Measurements from ENCODE around the gene CXCL13. TPM values are rescaled to one million over a fixed set of nuclear protein-coding genes. Genes with fewer than 3 reads are reported as not detected.

CXCL13 gene
- total RNA-seq, 1 experiment from 2014 or later, result not detected

DNA sequence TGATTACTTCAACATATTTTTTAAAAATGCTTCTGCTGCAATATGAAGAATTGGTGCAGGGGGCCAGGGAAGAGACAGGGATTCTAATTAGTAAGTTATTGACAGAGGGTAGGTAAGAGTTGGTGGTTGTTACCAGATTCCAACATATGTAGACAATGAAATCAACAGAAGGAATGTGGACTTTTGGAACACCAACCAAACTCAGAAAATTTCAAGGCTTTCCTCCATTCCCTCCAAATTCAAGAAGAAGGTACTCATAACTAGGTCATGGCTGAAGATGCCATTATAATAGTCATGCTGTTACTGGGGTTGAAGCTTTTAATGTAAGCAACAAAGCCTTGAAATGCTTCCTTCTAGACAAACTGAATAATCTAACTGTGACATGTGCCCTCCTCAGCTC lies 22.9 kb upstream of the CXCL13 start:
- no peak for ATAC-seq
- ChIA-PET POLR2A (no interaction called here), CTCF (interaction anchor here (0.7 kb wide), 1 partner anchor 18 kb away, joined by 3 read pairs; no protein-coding TSS in a partner anchor)
- Mint-ChIP-seq H3K27ac (no peak overlapping the region), H3K4me3 (no peak overlapping the region), H3K27me3 (ENCODE audit: low read depth) (no peaks in the 10 kb centered on the region), H3K36me3 (peaks cover 5% of the 10 kb centered on the region), H3K4me1 (no peaks in the 10 kb centered on the region), H3K9me3 (peaks cover 12% of the 10 kb centered on the region)
- TF ChIP-seq MYBL2 (CRISPR knock-in tag; IDR thresholded peaks at IDR 0.05) (no peak), PRRX2 (CRISPR knock-in tag; IDR thresholded peaks at IDR 0.05) (no peak), SMAD3 (CRISPR knock-in tag; IDR thresholded peaks at IDR 0.05; ENCODE audit: borderline replicate concordance) (no peak), ZNF121 (CRISPR knock-in tag; IDR thresholded peaks at IDR 0.05) (no peak), ZNF423 (CRISPR knock-in tag; IDR thresholded peaks at IDR 0.05) (no peak), TEAD4 (CRISPR knock-in tag; IDR thresholded peaks at IDR 0.05) (no peak), ZNF317 (CRISPR knock-in tag; IDR thresholded peaks at IDR 0.05; ENCODE audit: borderline replicate concordance, low read depth) (no peak), TCF7 (CRISPR knock-in tag; IDR thresholded peaks at IDR 0.05; ENCODE audit: low read depth) (no peak), ETV6 (CRISPR knock-in tag; IDR thresholded peaks at IDR 0.05) (no peak), JAZF1 (CRISPR knock-in tag; IDR thresholded peaks at IDR 0.05) (no peak), ESRRA (CRISPR knock-in tag; IDR thresholded peaks at IDR 0.05; ENCODE audit: borderline replicate concordance) (no peak), TEAD1 (CRISPR knock-in tag; IDR thresholded peaks at IDR 0.05) (no peak), ELF4 (CRISPR knock-in tag; IDR thresholded peaks at IDR 0.05; ENCODE audit: low read depth) (no peak)
- TF ChIP-seq, protein P1, sequence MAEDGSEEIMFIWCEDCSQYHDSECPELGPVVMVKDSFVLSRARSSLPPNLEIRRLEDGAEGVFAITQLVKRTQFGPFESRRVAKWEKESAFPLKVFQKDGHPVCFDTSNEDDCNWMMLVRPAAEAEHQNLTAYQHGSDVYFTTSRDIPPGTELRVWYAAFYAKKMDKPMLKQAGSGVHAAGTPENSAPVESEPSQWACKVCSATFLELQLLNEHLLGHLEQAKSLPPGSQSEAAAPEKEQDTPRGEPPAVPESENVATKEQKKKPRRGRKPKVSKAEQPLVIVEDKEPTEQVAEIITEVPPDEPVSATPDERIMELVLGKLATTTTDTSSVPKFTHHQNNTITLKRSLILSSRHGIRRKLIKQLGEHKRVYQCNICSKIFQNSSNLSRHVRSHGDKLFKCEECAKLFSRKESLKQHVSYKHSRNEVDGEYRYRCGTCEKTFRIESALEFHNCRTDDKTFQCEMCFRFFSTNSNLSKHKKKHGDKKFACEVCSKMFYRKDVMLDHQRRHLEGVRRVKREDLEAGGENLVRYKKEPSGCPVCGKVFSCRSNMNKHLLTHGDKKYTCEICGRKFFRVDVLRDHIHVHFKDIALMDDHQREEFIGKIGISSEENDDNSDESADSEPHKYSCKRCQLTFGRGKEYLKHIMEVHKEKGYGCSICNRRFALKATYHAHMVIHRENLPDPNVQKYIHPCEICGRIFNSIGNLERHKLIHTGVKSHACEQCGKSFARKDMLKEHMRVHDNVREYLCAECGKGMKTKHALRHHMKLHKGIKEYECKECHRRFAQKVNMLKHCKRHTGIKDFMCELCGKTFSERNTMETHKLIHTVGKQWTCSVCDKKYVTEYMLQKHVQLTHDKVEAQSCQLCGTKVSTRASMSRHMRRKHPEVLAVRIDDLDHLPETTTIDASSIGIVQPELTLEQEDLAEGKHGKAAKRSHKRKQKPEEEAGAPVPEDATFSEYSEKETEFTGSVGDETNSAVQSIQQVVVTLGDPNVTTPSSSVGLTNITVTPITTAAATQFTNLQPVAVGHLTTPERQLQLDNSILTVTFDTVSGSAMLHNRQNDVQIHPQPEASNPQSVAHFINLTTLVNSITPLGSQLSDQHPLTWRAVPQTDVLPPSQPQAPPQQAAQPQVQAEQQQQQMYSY (CRISPR knock-in tag; IDR thresholded peaks at IDR 0.05), result no peak
- TF ChIP-seq, protein P2, sequence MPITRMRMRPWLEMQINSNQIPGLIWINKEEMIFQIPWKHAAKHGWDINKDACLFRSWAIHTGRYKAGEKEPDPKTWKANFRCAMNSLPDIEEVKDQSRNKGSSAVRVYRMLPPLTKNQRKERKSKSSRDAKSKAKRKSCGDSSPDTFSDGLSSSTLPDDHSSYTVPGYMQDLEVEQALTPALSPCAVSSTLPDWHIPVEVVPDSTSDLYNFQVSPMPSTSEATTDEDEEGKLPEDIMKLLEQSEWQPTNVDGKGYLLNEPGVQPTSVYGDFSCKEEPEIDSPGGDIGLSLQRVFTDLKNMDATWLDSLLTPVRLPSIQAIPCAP (CRISPR knock-in tag; IDR thresholded peaks at IDR 0.05), result no peak
- DNase-seq (ENCODE audit: low spot score), result no peak

DNA sequence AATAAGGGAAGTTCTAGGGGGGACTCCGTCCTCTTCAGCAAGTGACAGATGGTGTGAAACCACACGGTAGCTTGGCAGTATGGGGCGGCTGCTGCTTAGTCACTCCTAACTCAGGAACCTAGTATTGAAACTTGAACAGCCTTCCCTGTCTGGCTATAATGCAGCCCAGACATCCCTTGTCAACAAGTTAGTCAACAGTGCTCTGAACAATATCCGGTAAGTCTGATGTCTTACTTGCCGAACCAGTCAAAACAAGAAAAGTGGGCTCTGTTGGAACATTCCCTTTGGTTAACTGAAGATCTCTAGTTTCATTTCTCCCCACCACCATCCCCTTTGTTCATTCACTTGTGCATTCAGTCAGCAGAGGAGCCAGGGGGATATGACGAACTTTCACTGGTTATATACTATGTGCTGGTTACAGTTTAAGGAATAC lies 18.7 kb upstream of the CXCL13 start:
- TF ChIP-seq, protein P3, sequence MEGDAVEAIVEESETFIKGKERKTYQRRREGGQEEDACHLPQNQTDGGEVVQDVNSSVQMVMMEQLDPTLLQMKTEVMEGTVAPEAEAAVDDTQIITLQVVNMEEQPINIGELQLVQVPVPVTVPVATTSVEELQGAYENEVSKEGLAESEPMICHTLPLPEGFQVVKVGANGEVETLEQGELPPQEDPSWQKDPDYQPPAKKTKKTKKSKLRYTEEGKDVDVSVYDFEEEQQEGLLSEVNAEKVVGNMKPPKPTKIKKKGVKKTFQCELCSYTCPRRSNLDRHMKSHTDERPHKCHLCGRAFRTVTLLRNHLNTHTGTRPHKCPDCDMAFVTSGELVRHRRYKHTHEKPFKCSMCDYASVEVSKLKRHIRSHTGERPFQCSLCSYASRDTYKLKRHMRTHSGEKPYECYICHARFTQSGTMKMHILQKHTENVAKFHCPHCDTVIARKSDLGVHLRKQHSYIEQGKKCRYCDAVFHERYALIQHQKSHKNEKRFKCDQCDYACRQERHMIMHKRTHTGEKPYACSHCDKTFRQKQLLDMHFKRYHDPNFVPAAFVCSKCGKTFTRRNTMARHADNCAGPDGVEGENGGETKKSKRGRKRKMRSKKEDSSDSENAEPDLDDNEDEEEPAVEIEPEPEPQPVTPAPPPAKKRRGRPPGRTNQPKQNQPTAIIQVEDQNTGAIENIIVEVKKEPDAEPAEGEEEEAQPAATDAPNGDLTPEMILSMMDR (IDR thresholded peaks at IDR 0.05), result no peak
- TF ChIP-seq MLX (CRISPR knock-in tag; IDR thresholded peaks at IDR 0.05), result no peak
- TF ChIP-seq ELF4 (CRISPR knock-in tag; IDR thresholded peaks at IDR 0.05; ENCODE audit: low read depth), result no peak
- TF ChIP-seq, protein P2 (CRISPR knock-in tag; IDR thresholded peaks at IDR 0.05), result no peak
- TF ChIP-seq CREB1 (CRISPR knock-in tag; IDR thresholded peaks at IDR 0.05), result no peak
- TF ChIP-seq ZNF671 (CRISPR knock-in tag; IDR thresholded peaks at IDR 0.05), result no peak
- no peak for TF ChIP-seq ZNF423 (CRISPR knock-in tag; IDR thresholded peaks at IDR 0.05)
- TF ChIP-seq USF2 (CRISPR knock-in tag; IDR thresholded peaks at IDR 0.05), result no peak
- TF ChIP-seq ZNF232 (CRISPR knock-in tag; IDR thresholded peaks at IDR 0.05), result no peak
- no peak for DNase-seq (ENCODE audit: low spot score)
- Mint-ChIP-seq H3K4me3 (no peak overlapping the region), H3K9me3 (0 out of 2 replicates have a peak, but pooled peaks cover 4% of the 10 kb centered on the region), H3K27ac (no peak overlapping the region), H3K27me3 (ENCODE audit: low read depth) (no peaks in the 10 kb centered on the region), H3K36me3 (no peaks in the 10 kb centered on the region), H3K4me1 (peaks cover 5% of the 10 kb centered on the region; the same call in 1 of the 2 replicates)
- ChIA-PET CTCF (interaction anchor here (1.3 kb wide), 1 partner anchor 9 kb away, joined by 5 read pairs; no protein-coding TSS in a partner anchor), POLR2A (no interaction called here)
- no peak for ATAC-seq
